Cardiac fibroblast (primary cell): ENCODE results near the gene MRPS7.

ENCODE experiments used
- DNase-seq, 2 donors: peaks; one replicate each; pipeline versions ENCODE4 v3.0.0 to v3.0.0-alpha.2; 2010; ENCODE audit warnings: low read depth in 2 of 2
- H3K4me3 ChIP-seq, 2 donors: replicated peaks in 1 of 2; 1 replicate in 1 of 2; 2 replicates in 1 of 2; pipeline ENCODE4 v1.5.1; 2011; ENCODE audit warnings: low read depth in 2 of 2, low read length in 2 of 2, mild to moderate bottlenecking in 2 of 2, moderate library complexity in 1 of 2
- TF ChIP-seq, protein P1 (sequence below): IDR thresholded peaks from one replicate; pipeline ENCODE4 v1.5.1; 2011; ENCODE audit warnings: low read depth, mild to moderate bottlenecking, low read length, inconsistent platforms

MRPS7 gene

DNA sequence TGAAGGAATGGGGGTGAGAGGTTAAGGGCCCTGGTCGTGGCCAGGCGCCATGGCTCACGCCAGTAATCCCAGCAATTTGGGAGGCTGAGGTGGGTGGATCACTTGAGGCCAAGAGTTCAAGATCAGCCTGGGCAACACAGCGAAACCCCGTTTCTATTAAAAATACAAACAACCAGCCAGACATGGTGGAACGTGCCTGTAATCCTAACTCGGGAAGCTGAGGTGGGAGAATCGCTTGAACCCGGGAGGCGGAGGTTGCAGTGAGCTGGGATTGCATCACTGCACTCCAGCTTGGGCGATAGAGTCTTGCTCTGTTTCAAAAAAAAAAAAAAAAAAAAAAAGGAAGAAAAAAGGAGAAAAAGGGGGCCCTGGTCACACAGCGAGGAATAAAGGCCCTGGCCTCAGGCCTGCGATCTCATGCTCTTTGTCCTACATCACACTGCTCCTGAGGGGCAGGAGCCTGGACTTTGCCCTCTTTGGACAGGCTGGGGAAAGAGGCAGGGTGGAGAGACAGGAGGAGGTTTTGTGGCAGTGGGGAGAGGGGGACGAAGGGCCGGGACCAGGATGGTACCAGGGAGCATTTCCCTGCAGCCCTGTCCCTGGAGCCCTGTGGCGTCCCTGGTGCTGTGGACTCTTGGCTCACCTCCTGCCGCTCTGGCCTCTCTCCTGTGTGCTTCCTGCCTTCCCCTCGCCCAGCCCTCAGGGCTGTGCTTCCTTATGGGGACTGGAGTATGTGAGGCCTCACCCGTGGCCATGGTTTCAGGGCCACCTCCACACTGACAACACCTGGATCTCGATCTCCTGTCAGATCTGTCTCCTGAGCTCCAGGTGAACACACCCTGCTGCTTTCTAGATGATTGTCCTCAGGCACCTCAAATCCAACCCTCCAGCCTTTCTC, 47.3 kb downstream of the MRPS7 start:
- DNase-seq = no peak
- H3K4me3 ChIP-seq = no peak overlapping the region
- TF ChIP-seq, protein P1, sequence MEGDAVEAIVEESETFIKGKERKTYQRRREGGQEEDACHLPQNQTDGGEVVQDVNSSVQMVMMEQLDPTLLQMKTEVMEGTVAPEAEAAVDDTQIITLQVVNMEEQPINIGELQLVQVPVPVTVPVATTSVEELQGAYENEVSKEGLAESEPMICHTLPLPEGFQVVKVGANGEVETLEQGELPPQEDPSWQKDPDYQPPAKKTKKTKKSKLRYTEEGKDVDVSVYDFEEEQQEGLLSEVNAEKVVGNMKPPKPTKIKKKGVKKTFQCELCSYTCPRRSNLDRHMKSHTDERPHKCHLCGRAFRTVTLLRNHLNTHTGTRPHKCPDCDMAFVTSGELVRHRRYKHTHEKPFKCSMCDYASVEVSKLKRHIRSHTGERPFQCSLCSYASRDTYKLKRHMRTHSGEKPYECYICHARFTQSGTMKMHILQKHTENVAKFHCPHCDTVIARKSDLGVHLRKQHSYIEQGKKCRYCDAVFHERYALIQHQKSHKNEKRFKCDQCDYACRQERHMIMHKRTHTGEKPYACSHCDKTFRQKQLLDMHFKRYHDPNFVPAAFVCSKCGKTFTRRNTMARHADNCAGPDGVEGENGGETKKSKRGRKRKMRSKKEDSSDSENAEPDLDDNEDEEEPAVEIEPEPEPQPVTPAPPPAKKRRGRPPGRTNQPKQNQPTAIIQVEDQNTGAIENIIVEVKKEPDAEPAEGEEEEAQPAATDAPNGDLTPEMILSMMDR = no peak

DNA sequence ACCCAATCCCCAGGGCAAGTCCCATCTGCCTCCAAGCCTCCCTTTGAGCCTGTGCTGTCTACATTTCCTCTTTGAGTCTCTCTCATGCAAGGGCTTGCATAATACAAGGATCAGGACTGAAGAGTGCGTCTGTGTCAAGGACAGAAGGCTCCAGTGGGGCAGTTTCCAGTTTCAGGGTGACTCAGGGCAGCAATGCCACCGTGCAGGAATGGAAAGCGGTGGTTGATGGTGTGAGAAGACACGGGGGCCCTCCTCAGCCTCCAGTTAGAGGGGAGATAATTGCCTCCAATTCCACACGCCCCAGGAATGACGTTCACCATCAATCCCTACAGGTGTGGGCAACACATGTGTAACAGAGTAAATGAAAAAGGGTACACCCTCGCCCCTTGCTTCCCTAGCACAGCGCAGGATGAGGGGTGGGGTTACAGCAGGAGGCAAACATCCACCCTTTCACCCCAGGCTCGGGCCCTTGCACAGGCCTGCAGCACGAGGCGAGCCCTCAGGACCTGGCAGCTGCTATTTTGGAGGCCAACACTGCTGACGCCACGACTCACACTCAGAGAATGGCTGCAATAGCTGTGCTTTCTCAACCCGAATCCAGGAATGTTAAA, 52.4 kb downstream of the MRPS7 start:
- DNase-seq = peak; percentile 11 to 32
- H3K4me3 ChIP-seq = no peak overlapping the region
- TF ChIP-seq, protein P1 = no peak

DNA sequence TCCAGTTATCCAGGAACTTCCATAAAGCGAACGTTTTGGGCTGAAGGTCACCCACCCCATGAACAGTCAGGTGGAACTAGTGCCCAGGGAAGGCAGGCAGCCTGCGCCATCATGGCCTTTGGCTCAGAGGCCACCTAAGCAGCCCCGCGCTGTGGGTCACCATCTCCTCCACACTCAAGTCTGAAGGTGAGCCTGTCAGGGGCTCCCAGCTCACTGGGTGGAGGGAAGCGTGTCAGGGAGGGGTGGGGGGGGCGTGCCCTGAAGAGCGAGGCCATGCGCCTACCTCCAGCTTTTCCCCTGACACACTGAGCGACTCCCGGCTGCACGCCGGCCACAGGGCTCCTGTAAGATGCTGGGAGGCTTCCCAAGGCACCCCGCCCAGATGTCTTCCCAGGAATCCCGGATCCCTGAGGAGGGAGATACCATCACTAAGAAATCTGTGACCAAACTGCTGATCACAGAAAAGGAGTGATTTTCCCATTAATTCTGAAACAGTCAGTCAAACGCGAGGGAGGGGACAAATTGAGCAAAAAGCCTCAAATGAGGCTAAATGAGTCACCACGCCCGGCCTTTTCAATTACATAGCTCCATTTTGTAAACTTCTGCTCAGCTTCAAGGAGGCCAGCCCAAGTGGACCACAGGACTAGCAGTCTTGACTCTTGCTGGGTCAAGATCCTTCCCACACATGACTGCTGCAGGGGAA, 54.0 kb downstream of the MRPS7 start:
- no peak overlapping the region for H3K4me3 ChIP-seq
- TF ChIP-seq, protein P1 = no peak
- peak in 1 of 2 donors; percentile 45 for DNase-seq
